D721Med (cell line): ENCODE measurements around the gene OBI1.

Source experiments
- DNase-seq: peaks from one replicate; pipeline ENCODE4 v3.0.0; 2011; ENCODE audit warnings: low spot score; ENCODE audit not compliant: insufficient read length
- FAIRE-seq: peaks from 2 replicates; lab custom pipeline; 2011; peaks lifted over from hg19 to GRCh38; lab: Jason Lieb, UNC
- CTCF ChIP-seq: IDR thresholded peaks from 2 replicates; pipeline ENCODE4 v1.5.1; 2012; ENCODE audit warnings: mild to moderate bottlenecking, control low read depth; ENCODE audit not compliant: insufficient read depth; ENCODE audit errors: missing control alignments

Gene OBI1

GRCh38 chr13:78569029-78569428 lies 89.9 kb downstream of the OBI1 start:
- TF ChIP-seq CTCF = no peak
- FAIRE-seq (no peak), DNase-seq (no peak)

- no peak for FAIRE-seq
Observed at GRCh38 chr13:78566631-78567030, 92.3 kb downstream of the OBI1 start.

More at GRCh38 chr13:78566631-78567030, 92.3 kb downstream of the OBI1 start:
- DNase-seq = no peak
- TF ChIP-seq CTCF = no peak
